Liver (tissue), 3 donors: Measurements from ENCODE around the gene MAP3K3.

Source experiments
- FOXA2 ChIP-seq: IDR thresholded peaks from 2 replicates; pipeline ENCODE4 v1.6.1; 2016; ENCODE audit warnings: antibody characterized with exemption
- TF ChIP-seq, protein P1 (sequence below): IDR thresholded peaks from 2 replicates; pipeline ENCODE4 v1.6.1; 2016; ENCODE audit warnings: antibody characterized with exemption
- TF ChIP-seq, protein P2 (sequence below): fragments of 150-350 bp; IDR thresholded peaks from 2 replicates; pipeline ENCODE4 v1.5.1; 2017; ENCODE audit warnings: improper control_type of control experiment, low read depth, low read length; ENCODE audit not compliant: missing input control
- TF ChIP-seq, protein P3 (sequence below): IDR thresholded peaks from 2 replicates; pipeline ENCODE4 v1.6.1; 2016; ENCODE audit warnings: antibody characterized with exemption, mild to moderate bottlenecking
- donor health status: healthy.
- donor health status: healthy.

DNA sequence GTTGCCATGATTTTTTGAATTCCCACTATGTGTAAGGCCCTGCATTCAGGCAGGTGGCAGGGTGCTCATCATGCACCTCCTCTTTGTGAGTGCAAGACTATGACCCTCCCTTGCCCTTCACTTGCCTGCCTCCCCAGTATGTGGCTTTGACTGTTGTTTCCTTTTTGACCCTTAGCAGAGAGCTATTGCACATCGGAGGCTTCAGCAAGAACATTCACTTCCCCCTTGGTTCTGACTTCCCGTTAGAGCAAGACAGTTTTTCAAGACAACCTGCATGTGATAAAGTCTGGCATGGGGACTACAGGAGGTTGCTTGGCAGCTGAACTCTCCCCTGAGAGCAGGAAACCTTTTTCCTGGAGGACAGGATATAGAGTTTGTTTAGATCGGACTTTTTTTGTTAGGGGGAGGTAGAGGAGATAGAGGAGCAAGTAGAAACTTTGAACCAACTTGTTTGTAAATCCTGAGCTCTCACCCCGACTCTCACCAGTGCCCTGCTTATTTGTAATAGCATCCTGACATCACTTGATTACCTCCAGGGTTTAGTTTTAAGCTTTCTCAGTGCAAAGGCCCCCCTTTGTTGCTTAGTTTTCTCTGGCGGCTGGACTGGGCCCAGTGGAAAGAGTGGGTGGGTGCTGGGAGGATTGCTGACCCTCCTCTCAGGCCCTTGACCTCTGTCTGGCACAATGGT, 43.5 kb downstream of the MAP3K3 start:
- TF ChIP-seq, protein P1, sequence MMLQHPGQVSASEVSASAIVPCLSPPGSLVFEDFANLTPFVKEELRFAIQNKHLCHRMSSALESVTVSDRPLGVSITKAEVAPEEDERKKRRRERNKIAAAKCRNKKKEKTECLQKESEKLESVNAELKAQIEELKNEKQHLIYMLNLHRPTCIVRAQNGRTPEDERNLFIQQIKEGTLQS: no peak
- TF ChIP-seq, protein P2, sequence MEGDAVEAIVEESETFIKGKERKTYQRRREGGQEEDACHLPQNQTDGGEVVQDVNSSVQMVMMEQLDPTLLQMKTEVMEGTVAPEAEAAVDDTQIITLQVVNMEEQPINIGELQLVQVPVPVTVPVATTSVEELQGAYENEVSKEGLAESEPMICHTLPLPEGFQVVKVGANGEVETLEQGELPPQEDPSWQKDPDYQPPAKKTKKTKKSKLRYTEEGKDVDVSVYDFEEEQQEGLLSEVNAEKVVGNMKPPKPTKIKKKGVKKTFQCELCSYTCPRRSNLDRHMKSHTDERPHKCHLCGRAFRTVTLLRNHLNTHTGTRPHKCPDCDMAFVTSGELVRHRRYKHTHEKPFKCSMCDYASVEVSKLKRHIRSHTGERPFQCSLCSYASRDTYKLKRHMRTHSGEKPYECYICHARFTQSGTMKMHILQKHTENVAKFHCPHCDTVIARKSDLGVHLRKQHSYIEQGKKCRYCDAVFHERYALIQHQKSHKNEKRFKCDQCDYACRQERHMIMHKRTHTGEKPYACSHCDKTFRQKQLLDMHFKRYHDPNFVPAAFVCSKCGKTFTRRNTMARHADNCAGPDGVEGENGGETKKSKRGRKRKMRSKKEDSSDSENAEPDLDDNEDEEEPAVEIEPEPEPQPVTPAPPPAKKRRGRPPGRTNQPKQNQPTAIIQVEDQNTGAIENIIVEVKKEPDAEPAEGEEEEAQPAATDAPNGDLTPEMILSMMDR: no peak
- no peak for TF ChIP-seq FOXA2
- TF ChIP-seq, protein P3, sequence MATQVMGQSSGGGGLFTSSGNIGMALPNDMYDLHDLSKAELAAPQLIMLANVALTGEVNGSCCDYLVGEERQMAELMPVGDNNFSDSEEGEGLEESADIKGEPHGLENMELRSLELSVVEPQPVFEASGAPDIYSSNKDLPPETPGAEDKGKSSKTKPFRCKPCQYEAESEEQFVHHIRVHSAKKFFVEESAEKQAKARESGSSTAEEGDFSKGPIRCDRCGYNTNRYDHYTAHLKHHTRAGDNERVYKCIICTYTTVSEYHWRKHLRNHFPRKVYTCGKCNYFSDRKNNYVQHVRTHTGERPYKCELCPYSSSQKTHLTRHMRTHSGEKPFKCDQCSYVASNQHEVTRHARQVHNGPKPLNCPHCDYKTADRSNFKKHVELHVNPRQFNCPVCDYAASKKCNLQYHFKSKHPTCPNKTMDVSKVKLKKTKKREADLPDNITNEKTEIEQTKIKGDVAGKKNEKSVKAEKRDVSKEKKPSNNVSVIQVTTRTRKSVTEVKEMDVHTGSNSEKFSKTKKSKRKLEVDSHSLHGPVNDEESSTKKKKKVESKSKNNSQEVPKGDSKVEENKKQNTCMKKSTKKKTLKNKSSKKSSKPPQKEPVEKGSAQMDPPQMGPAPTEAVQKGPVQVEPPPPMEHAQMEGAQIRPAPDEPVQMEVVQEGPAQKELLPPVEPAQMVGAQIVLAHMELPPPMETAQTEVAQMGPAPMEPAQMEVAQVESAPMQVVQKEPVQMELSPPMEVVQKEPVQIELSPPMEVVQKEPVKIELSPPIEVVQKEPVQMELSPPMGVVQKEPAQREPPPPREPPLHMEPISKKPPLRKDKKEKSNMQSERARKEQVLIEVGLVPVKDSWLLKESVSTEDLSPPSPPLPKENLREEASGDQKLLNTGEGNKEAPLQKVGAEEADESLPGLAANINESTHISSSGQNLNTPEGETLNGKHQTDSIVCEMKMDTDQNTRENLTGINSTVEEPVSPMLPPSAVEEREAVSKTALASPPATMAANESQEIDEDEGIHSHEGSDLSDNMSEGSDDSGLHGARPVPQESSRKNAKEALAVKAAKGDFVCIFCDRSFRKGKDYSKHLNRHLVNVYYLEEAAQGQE: no peak
